ENCODE measurements around the gene TRIP13.

- no peak for TF ChIP-seq CTCF (IDR thresholded peaks at IDR 0.05)
- no peak for TF ChIP-seq POLR2A (IDR thresholded peaks at IDR 0.05)
Observed at GRCh38 chr5:916441-917293, 24.0 kb downstream of the TRIP13 start.

Data from testis (tissue), 2 donors.